ENCODE data around the gene DNM2. TPM values are rescaled to one million over a fixed set of nuclear protein-coding genes. Genes with fewer than 3 reads are reported as not detected.

The DNM2 gene
- total RNA-seq, 4 donors from 2014 or later, result 469 to 1,152 (median 585) TPM

GRCh38 chr19:10683064-10683426 lies 34.8 kb upstream of the DNM2 start:
- Histone ChIP-seq H3K9me3 (no peaks in the 10 kb centered on the region), H3K27me3 (no peaks in the 10 kb centered on the region), H3K4me1 (no peaks in the 10 kb centered on the region), H3K27ac (no peak overlapping the region), H3K36me3 (peaks cover 0 to 93% (median 60%) of the 10 kb centered on the region in 4 donors), H3K4me3 (no peak overlapping the region)
- WGBS, 2 donors (ENCODE audit: low coverage in 1 of 2), result 93% methylated on average over 9 to 15 of the region's 15 CpGs
- intact Hi-C loops (cut with DNase I; ENCODE audit: low total_unique reads), result no loop called here
- in situ Hi-C loops (cut with MboI; ENCODE audit: low pct_ligation_motif_present in 1 of 4, low pct_unique_long_range_greater_than_20kb in 1 of 4, low sequenced_read_pairs in 3 of 4), result no loop called here
- no peak for TF ChIP-seq POLR2AphosphoS5 (IDR thresholded peaks at IDR 0.05)
- no peak for TF ChIP-seq EP300 (IDR thresholded peaks at IDR 0.05; ENCODE audit: low read depth)
- TF ChIP-seq POLR2A (IDR thresholded peaks at IDR 0.05), result no peak
- no peak for TF ChIP-seq CTCF (IDR thresholded peaks at IDR 0.05)
- no peak for DNase-seq

- Histone ChIP-seq H3K9me3 (no peaks in the 10 kb centered on the region), H3K27ac (no peak overlapping the region), H3K4me3 (no peak overlapping the region), H3K36me3 (peaks cover 0 to 93% (median 59%) of the 10 kb centered on the region in 4 donors), H3K4me1 (no peaks in the 10 kb centered on the region), H3K27me3 (no peaks in the 10 kb centered on the region)
- WGBS, 2 donors (ENCODE audit: low coverage in 1 of 2), result 83% methylated on average over 21 of the region's 21 CpGs; no CpG with 5 or more reads in 1 of the 2 donors
- in situ Hi-C loops (cut with MboI; ENCODE audit: low pct_ligation_motif_present in 1 of 4, low pct_unique_long_range_greater_than_20kb in 1 of 4, low sequenced_read_pairs in 3 of 4), result no loop called here
- intact Hi-C loops (cut with DNase I; ENCODE audit: low total_unique reads), result no loop called here
- DNase-seq, result no peak
- no peak for TF ChIP-seq POLR2AphosphoS5 (IDR thresholded peaks at IDR 0.05)
- TF ChIP-seq POLR2A (IDR thresholded peaks at IDR 0.05), result no peak
- TF ChIP-seq EP300 (IDR thresholded peaks at IDR 0.05; ENCODE audit: low read depth), result no peak
- no peak for TF ChIP-seq CTCF (IDR thresholded peaks at IDR 0.05)
These were observed 34.3 kb upstream of the DNM2 start for GRCh38 chr19:10683582-10683981.

- in situ Hi-C loops (cut with MboI; ENCODE audit: low pct_ligation_motif_present in 1 of 4, low pct_unique_long_range_greater_than_20kb in 1 of 4, low sequenced_read_pairs in 3 of 4) (no loop called here), intact Hi-C loops (cut with DNase I; ENCODE audit: low total_unique reads) (no loop called here)
- no peaks in the 10 kb centered on the region for H3K9me3 ChIP-seq
- no peaks in the 10 kb centered on the region for H3K27me3 ChIP-seq
- no peak for DNase-seq
- no peaks in the 10 kb centered on the region for H3K4me1 ChIP-seq
- no peak overlapping the region for H3K27ac ChIP-seq
- H3K36me3 ChIP-seq, result peaks cover 0 to 89% (median 48%) of the 10 kb centered on the region in 4 donors
- H3K4me3 ChIP-seq, result no peak overlapping the region
- TF ChIP-seq EP300 (IDR thresholded peaks at IDR 0.05; ENCODE audit: low read depth) (no peak), POLR2A (IDR thresholded peaks at IDR 0.05) (no peak), CTCF (IDR thresholded peaks at IDR 0.05) (no peak)
- WGBS, 2 donors (ENCODE audit: low coverage in 1 of 2), result 80 to 87% methylated on average over 5 of the region's 5 CpGs
These were observed 32.7 kb upstream of the DNM2 start for GRCh38 chr19:10685210-10685609.

- Histone ChIP-seq H3K27ac (no peak overlapping the region), H3K4me3 (no peak overlapping the region), H3K4me1 (no peaks in the 10 kb centered on the region), H3K27me3 (no peaks in the 10 kb centered on the region), H3K36me3 (peaks cover 0 to 79% (median 40%) of the 10 kb centered on the region in 4 donors), H3K9me3 (no peaks in the 10 kb centered on the region)
- 92% methylated on average over 5 of the region's 10 CpGs; no CpG with 5 or more reads in 1 of the 2 donors for WGBS, 2 donors (ENCODE audit: low coverage in 1 of 2)
- intact Hi-C loops (cut with DNase I; ENCODE audit: low total_unique reads) (no loop called here), in situ Hi-C loops (cut with MboI; ENCODE audit: low pct_ligation_motif_present in 1 of 4, low pct_unique_long_range_greater_than_20kb in 1 of 4, low sequenced_read_pairs in 3 of 4) (no loop called here)
- TF ChIP-seq POLR2AphosphoS5 (IDR thresholded peaks at IDR 0.05) (no peak), EP300 (IDR thresholded peaks at IDR 0.05; ENCODE audit: low read depth) (no peak), CTCF (IDR thresholded peaks at IDR 0.05) (no peak), POLR2A (IDR thresholded peaks at IDR 0.05) (no peak)
- no peak for DNase-seq
These were observed 31.7 kb upstream of the DNM2 start for GRCh38 chr19:10686193-10686592.
